DND-41 (cell line): ENCODE results near the gene ZDHHC14.

Experiments
- ATAC-seq: fragments of 200-7000 bp; cut with Tn5 transposase; 3 replicates; pipeline ENCODE4 v1.9.1; 2021; ENCODE audit warnings: low read depth; ENCODE audit not compliant: insufficient read depth
- DNase-seq: peaks from one replicate; pipeline ENCODE4 v3.0.0-alpha.2; 2020
- H2AFZ ChIP-seq: 2 replicates; pipeline ENCODE4 v1.6.0; 2012; ENCODE audit warnings: low read depth, low read length
- H3K27ac ChIP-seq: 2 replicates; pipeline ENCODE4 v1.5.1; 2012; ENCODE audit warnings: low read length, inconsistent platforms
- H3K27me3 ChIP-seq: fragments of 200-600 bp; sonication (generic); 2 replicates; pipeline ENCODE4 v1.6.0; 2012; ENCODE audit warnings: low read length, mild to moderate bottlenecking, inconsistent platforms; ENCODE audit not compliant: insufficient read depth, poor library complexity
- H3K36me3 ChIP-seq: 2 replicates; pipeline ENCODE4 v1.5.1; 2012; ENCODE audit warnings: low read length, inconsistent platforms; ENCODE audit not compliant: insufficient read depth
- H3K4me1 ChIP-seq: 2 replicates; pipeline ENCODE4 v1.5.1; 2012; ENCODE audit warnings: mild to moderate bottlenecking, low read length; ENCODE audit not compliant: insufficient read depth
- H3K4me2 ChIP-seq: 2 replicates; pipeline ENCODE4 v1.6.0; 2012; ENCODE audit warnings: mild to moderate bottlenecking, moderate library complexity, low read length, inconsistent platforms; ENCODE audit not compliant: insufficient read depth
- H3K4me3 ChIP-seq, 2 experiments: fragments of 200-600 bp in 1 of 2; shearing (Covaris generic) in 1 of 2; 2 replicates each; pipeline ENCODE4 v1.5.1; 2012 to 2016; ENCODE audit warnings: inconsistent platforms in 2 of 2, low read length in 2 of 2, mild to moderate bottlenecking in 2 of 2, low read depth in 1 of 2, moderate library complexity in 1 of 2
- H3K79me2 ChIP-seq: 2 replicates; pipeline ENCODE4 v1.6.0; 2012; ENCODE audit warnings: low read length, inconsistent platforms; ENCODE audit not compliant: insufficient read depth
- H3K9ac ChIP-seq: 2 replicates; pipeline ENCODE4 v1.6.0; 2012; ENCODE audit warnings: low read depth, mild to moderate bottlenecking, inconsistent platforms, low read length, moderate library complexity
- H3K9me3 ChIP-seq: 2 replicates; pipeline ENCODE4 v1.5.1; 2012; ENCODE audit warnings: low read length, moderate library complexity, mild to moderate bottlenecking, inconsistent platforms; ENCODE audit not compliant: insufficient read depth, severe bottlenecking
- H4K20me1 ChIP-seq: 2 replicates; pipeline ENCODE4 v1.6.0; 2012; ENCODE audit warnings: low read length; ENCODE audit not compliant: insufficient read depth
- EZH2 ChIP-seq: IDR thresholded peaks from 3 replicates; pipeline ENCODE4 v1.6.1; 2012; ENCODE audit warnings: borderline replicate concordance, low read depth, mild to moderate bottlenecking, moderate library complexity, low read length, inconsistent platforms; ENCODE audit not compliant: severe bottlenecking
- TF ChIP-seq, protein P1 (sequence below): IDR thresholded peaks from 2 replicates; pipeline ENCODE4 v1.5.1; 2012; ENCODE audit warnings: borderline replicate concordance, low read length, moderate library complexity, mild to moderate bottlenecking; ENCODE audit not compliant: poor library complexity, severe bottlenecking; ENCODE audit errors: extremely low read depth

ZDHHC14 gene

DNA sequence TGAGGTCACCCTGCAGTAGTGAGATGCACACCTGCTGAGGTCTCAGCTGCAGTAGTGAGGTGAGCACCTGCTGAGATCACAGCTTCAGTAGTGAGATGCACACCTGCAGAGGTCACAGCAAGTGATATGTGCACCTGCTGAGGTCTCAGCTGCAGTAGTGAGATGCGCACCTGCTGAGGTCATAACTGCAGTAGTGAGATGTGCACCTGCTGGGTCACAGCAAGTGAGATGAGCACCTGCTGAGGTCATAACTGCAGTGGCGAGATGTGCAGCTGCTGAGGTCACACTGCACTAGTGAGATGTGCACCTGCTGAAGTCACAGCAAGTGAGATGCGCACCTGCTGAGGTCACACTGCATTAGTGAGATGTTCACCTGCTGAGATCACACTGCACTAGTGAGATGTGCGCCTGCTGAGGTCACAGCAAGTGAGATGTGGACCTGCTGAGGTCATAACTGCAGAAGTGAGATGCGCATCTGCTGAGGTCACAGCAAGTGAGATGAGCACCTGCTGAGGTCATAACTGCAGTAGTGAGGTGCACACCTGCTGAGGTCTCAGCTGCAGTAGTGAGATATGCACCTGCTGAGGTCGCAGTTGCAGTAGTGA lies 20.8 kb downstream of the ZDHHC14 start:
- TF ChIP-seq, protein P1, sequence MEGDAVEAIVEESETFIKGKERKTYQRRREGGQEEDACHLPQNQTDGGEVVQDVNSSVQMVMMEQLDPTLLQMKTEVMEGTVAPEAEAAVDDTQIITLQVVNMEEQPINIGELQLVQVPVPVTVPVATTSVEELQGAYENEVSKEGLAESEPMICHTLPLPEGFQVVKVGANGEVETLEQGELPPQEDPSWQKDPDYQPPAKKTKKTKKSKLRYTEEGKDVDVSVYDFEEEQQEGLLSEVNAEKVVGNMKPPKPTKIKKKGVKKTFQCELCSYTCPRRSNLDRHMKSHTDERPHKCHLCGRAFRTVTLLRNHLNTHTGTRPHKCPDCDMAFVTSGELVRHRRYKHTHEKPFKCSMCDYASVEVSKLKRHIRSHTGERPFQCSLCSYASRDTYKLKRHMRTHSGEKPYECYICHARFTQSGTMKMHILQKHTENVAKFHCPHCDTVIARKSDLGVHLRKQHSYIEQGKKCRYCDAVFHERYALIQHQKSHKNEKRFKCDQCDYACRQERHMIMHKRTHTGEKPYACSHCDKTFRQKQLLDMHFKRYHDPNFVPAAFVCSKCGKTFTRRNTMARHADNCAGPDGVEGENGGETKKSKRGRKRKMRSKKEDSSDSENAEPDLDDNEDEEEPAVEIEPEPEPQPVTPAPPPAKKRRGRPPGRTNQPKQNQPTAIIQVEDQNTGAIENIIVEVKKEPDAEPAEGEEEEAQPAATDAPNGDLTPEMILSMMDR = no peak
- no peak for TF ChIP-seq EZH2
- Histone ChIP-seq H3K36me3 (no peaks in the 10 kb centered on the region), H3K27ac (no peak overlapping the region), H3K4me2 (no peak overlapping the region), H3K4me3 (no peak overlapping the region), H4K20me1 (no peaks in the 10 kb centered on the region), H3K4me1 (no peaks in the 10 kb centered on the region), H3K9ac (no peak overlapping the region), H3K9me3 (no peaks in the 10 kb centered on the region), H2AFZ (no peak overlapping the region), H3K27me3 (no peaks in the 10 kb centered on the region), H3K79me2 (no peaks in the 10 kb centered on the region)
- DNase-seq (no peak), ATAC-seq (no peak)

DNA sequence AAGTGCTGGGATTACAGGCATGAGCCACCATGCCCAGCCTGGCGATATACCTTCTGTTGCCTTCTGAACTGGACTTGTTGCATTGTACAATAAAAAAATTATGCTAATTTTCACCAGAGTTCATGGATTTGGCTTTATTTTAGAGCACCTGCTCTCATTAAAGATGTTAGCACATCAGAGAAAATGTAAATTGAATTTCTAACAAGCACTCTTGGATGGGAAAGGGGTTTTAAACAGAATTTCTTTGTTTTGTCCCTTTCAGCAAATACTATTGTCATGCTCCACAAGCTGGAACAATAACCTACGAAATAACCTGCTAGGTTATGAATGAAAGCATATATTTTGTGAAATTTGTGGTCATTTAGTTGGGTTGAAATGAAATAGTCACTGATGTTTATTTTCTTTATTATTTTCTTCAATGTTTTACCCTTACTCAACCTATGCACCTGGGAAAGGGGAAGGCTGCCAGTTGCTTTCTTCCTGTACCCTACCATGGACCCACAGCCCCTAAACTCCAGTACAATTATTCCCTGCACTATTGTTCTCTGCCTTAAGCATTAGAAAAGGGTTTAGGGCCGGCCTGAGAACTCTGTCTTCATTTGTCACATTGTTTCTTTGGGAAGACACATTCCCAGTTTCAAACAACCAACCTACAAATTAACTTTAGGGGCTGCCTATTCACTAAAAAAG lies 22.2 kb downstream of the ZDHHC14 start:
- no peaks in the 10 kb centered on the region for H3K9me3 ChIP-seq
- H4K20me1 ChIP-seq = no peaks in the 10 kb centered on the region
- ATAC-seq (no peak), DNase-seq (no peak)
- no peak overlapping the region for H3K4me2 ChIP-seq
- no peaks in the 10 kb centered on the region for H3K4me1 ChIP-seq
- H3K4me3 ChIP-seq = no peak overlapping the region
- TF ChIP-seq EZH2 = no peak
- TF ChIP-seq, protein P1 = no peak
- no peaks in the 10 kb centered on the region for H3K36me3 ChIP-seq
- H3K79me2 ChIP-seq = no peaks in the 10 kb centered on the region
- no peak overlapping the region for H2AFZ ChIP-seq
- no peaks in the 10 kb centered on the region for H3K27me3 ChIP-seq
- H3K9ac ChIP-seq = no peak overlapping the region
- no peak overlapping the region for H3K27ac ChIP-seq

DNA sequence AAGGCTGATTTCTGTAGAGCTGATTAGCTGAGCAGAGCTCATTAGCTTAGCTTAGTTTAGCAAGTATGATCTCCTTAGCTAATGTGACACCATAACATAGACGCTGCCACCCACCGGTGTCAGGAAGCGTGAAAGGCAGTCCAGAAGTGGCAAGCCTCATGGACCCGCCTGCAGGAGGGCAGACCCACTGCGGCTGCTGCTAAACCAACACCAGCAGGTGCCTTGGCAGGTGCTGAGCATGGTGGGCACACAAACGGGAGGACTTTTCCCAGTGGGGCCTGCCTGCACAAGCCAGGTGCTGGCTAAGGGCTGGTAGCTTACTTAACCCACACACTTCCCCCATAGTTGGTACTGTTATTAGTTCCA lies 22.7 kb downstream of the ZDHHC14 start:
- no peak overlapping the region for H2AFZ ChIP-seq
- no peak for ATAC-seq
- H3K36me3 ChIP-seq = no peaks in the 10 kb centered on the region
- no peaks in the 10 kb centered on the region for H3K79me2 ChIP-seq
- no peak overlapping the region for H3K9ac ChIP-seq
- H3K27me3 ChIP-seq = no peaks in the 10 kb centered on the region
- H3K9me3 ChIP-seq = no peaks in the 10 kb centered on the region
- TF ChIP-seq, protein P1 = no peak
- TF ChIP-seq EZH2 = no peak
- H3K27ac ChIP-seq = no peak overlapping the region
- no peaks in the 10 kb centered on the region for H3K4me1 ChIP-seq
- no peak overlapping the region for H3K4me3 ChIP-seq
- no peak overlapping the region for H3K4me2 ChIP-seq
- DNase-seq = no peak
- H4K20me1 ChIP-seq = no peaks in the 10 kb centered on the region
